Left lung (tissue), 10 donors: Measurements from ENCODE around the gene KDM7A. TPM values are rescaled to one million over a fixed set of nuclear protein-coding genes. Genes with fewer than 3 reads are reported as not detected.

ENCODE experiments used
- ATAC-seq: fragments of 200-7000 bp; cut with Tn5 transposase; one replicate; pipeline ENCODE4 v1.9.1; 2020; ENCODE audit warnings: moderate library complexity
- DNase-seq, 4 donors: peaks; one replicate each; pipeline ENCODE4 v3.0.0-alpha.2; 2013 to 2020
- H3K27ac ChIP-seq, 2 donors: fragments of 200-600 bp; sonication (generic) in 1 of 2; one replicate each; pipeline versions ENCODE4 v1.5.0 to v1.8.0; 2020 to 2021
- H3K27me3 ChIP-seq, 2 donors: fragments of 200-600 bp; sonication (generic) in 1 of 2; one replicate each; pipeline versions ENCODE4 v1.5.0 to v1.8.0; 2020 to 2021
- H3K36me3 ChIP-seq, 2 donors: fragments of 200-600 bp; sonication (generic) in 1 of 2; one replicate each; pipeline versions ENCODE4 v1.5.0 to v1.8.0; 2020 to 2021
- H3K4me1 ChIP-seq, 2 donors: fragments of 200-600 bp; one replicate each; pipeline ENCODE4 v1.8.0; 2021
- H3K4me3 ChIP-seq, 2 donors: fragments of 200-600 bp; sonication (generic) in 1 of 2; one replicate each; pipeline versions ENCODE4 v1.5.0 to v1.8.0; 2020 to 2021; ENCODE audit warnings: mild to moderate bottlenecking in 1 of 2
- H3K9me3 ChIP-seq, 2 donors: fragments of 200-600 bp; sonication (generic) in 1 of 2; one replicate each; pipeline versions ENCODE4 v1.5.0 to v1.8.0; 2020 to 2021
- intact Hi-C, 2 donors: fragments of 100-400 bp; cut with DNase I; formaldehyde crosslinking; loops; one replicate each; pipeline versions ENCODE4 v1.11.2 to v1.14.2; 2022
- polyA plus RNA-seq, 6 donors: library from polyadenylated mRNA; unstranded; fragments of 120-200 nt; gene quantifications; one replicate each; pipeline ENCODE4 v1.2.1, GENCODE V29; 2013; ENCODE audit not compliant: insufficient read length in 6 of 6
- total RNA-seq, 2 donors: library from RNA; stranded (reverse); fragmentation: NEBNext Ultra II Directional; extraction: Animal tissue kit (Norgen Biotek cat#: 25700); gene quantifications; one replicate each; pipeline ENCODE4 v1.2.1, GENCODE V29; 2021
- TF ChIP-seq, protein P1 (sequence below), 2 donors: fragments of 200-600 bp; sonication (generic) in 1 of 2; IDR thresholded peaks; one replicate each; pipeline versions ENCODE4 v1.5.0 to v1.8.0; 2021; ENCODE audit warnings: antibody characterized with exemption in 2 of 2
- donor health status: DM: no; HTN: yes; CAD: no.
- donor health status: DM: no; HTN: no; CAD: no.

KDM7A gene
- total and polyA plus RNA-seq, 8 donors, result 13.2 to 20.1 (median 15.5) TPM

GRCh38 chr7:140070546-140070945, 106.2 kb downstream of the KDM7A start:
- intact Hi-C loops, result no loop called here
- H3K27me3 ChIP-seq, result no peaks in the 10 kb centered on the region
- H3K27ac ChIP-seq, result no peak overlapping the region
- DNase-seq (no peak), ATAC-seq (no peak)
- H3K4me1 ChIP-seq, result no peaks in the 10 kb centered on the region
- peaks cover 0 to 20% of the 10 kb centered on the region in 2 donors for H3K9me3 ChIP-seq
- TF ChIP-seq, protein P1, sequence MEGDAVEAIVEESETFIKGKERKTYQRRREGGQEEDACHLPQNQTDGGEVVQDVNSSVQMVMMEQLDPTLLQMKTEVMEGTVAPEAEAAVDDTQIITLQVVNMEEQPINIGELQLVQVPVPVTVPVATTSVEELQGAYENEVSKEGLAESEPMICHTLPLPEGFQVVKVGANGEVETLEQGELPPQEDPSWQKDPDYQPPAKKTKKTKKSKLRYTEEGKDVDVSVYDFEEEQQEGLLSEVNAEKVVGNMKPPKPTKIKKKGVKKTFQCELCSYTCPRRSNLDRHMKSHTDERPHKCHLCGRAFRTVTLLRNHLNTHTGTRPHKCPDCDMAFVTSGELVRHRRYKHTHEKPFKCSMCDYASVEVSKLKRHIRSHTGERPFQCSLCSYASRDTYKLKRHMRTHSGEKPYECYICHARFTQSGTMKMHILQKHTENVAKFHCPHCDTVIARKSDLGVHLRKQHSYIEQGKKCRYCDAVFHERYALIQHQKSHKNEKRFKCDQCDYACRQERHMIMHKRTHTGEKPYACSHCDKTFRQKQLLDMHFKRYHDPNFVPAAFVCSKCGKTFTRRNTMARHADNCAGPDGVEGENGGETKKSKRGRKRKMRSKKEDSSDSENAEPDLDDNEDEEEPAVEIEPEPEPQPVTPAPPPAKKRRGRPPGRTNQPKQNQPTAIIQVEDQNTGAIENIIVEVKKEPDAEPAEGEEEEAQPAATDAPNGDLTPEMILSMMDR (IDR thresholded peaks at IDR 0.05), result no peak
- no peaks in the 10 kb centered on the region for H3K36me3 ChIP-seq
- H3K4me3 ChIP-seq, result no peak overlapping the region

GRCh38 chr7:140069298-140069949, 107.4 kb downstream of the KDM7A start:
- no peak overlapping the region for H3K27ac ChIP-seq
- peaks cover 0 to 20% of the 10 kb centered on the region in 2 donors for H3K9me3 ChIP-seq
- H3K36me3 ChIP-seq, result no peaks in the 10 kb centered on the region
- DNase-seq (no peak), ATAC-seq (no peak)
- intact Hi-C loops, result no loop called here
- TF ChIP-seq, protein P1 (IDR thresholded peaks at IDR 0.05), result no peak
- H3K4me1 ChIP-seq, result no peaks in the 10 kb centered on the region
- H3K27me3 ChIP-seq, result no peaks in the 10 kb centered on the region
- H3K4me3 ChIP-seq, result no peak overlapping the region

DNA sequence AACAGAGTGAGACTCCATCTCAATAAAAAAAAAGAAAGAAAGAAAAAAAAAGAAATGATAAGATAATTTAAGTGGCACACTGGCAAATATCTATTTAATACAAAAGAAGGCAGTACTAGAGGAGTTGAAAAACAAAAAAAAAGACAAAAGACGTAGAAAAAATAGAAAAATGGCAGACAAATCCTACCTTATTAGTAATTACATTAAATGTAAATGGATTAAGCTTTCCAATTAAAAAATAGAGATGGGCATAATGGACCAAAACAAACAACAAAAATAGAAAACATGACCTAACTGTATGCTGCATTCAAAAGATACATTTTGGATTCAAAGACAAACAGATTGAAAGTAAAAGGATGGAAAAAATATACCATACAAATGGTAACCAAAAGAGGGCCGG, 108.8 kb downstream of the KDM7A start:
- Histone ChIP-seq H3K4me1 (peaks cover 0 to 8% of the 10 kb centered on the region in 2 donors), H3K27ac (no peak overlapping the region), H3K27me3 (no peaks in the 10 kb centered on the region), H3K4me3 (no peak overlapping the region), H3K9me3 (peaks cover 0 to 20% of the 10 kb centered on the region in 2 donors), H3K36me3 (no peaks in the 10 kb centered on the region)
- intact Hi-C loops, result no loop called here
- ATAC-seq (no peak), DNase-seq (no peak)
- TF ChIP-seq, protein P1 (IDR thresholded peaks at IDR 0.05), result no peak

GRCh38 chr7:140067052-140067451, 109.7 kb downstream of the KDM7A start:
- Histone ChIP-seq H3K36me3 (no peaks in the 10 kb centered on the region), H3K4me3 (no peak overlapping the region), H3K27ac (no peak overlapping the region), H3K4me1 (peaks cover 0 to 9% of the 10 kb centered on the region in 2 donors), H3K9me3 (peaks cover 0 to 20% of the 10 kb centered on the region in 2 donors), H3K27me3 (no peaks in the 10 kb centered on the region)
- TF ChIP-seq, protein P1 (IDR thresholded peaks at IDR 0.05), result no peak
- ATAC-seq (no peak), DNase-seq (no peak)
- intact Hi-C loops, result no loop called here

DNA sequence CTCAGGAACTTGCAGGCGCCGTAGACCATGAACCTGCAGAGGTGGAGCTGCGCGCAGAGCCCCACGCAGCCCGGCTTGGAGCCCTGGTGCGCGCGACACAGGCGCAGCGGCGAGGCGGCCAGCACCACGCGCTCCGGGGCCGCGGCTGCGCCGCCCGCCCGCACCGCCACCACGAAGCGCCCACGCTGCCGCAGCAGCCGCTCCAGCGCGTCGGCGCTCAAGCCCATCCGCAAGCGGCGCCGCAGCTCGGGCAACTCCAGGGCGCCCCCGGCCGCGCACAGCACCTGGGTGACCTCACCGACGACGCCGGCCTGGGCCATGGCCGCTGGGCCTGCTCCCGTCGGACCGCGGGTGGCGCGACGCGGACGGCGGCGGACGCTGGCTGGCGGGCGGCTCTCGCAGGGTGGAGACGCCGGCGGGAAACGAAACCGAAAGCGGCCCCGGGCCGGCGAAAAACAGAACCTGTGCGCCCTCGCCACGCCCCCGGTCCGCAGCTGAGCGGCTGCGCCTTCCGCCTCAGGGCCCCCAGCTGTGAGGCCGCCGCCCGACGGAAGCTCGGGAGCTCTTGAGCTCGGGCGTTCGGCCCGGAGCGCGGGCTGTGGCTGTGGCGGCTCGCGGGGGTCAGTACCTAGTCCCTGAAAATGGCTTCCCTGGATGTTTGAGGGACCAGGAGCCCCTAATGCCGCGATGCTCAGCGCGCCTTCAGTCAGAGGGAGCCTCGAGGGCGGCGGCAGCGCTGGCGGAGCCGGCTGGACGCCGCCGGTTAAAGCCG, 114.1 kb downstream of the KDM7A start, which contains the start of gene PARP12:
PARP12 (minus strand) TSS at position 424 of the 772 bp plus-strand sequence; CDS start at position 320, 104 bp downstream.
- DNase-seq (peak; percentile 83 to 99 (median 92)), ATAC-seq (peak; percentile 91)
- peak within 1 kb of the TSS; percentile 54 to 81 for H3K4me3 ChIP-seq
- peak within 1 kb of the TSS; percentile 88 to 96 for H3K27ac ChIP-seq
- H3K4me1 ChIP-seq, result peaks cover 9 to 47% of the 10 kb centered on the region in 2 donors
- H3K36me3 ChIP-seq, result peaks cover 0 to under 1% of the 10 kb centered on the region in 2 donors
- intact Hi-C loops, result no loop called here
- H3K9me3 ChIP-seq, result peaks cover 0 to 20% of the 10 kb centered on the region in 2 donors
- H3K27me3 ChIP-seq, result no peaks in the 10 kb centered on the region
- TF ChIP-seq, protein P1 (IDR thresholded peaks at IDR 0.05), result no peak
